HCT116 (cell line): ENCODE measurements around the gene MERTK. TPM values are rescaled to one million over a fixed set of nuclear protein-coding genes. Genes with fewer than 3 reads are reported as not detected.

Experiments used
- ATAC-seq: fragments of 200-7000 bp; cut with Tn5 transposase; 2 replicates; pipeline ENCODE4 v1.9.1; 2020; ENCODE audit warnings: mild to moderate bottlenecking, moderate library complexity
- BruUV-seq: library from RNA; stranded (reverse); fragments of 400-500 nt; replicated peaks from 2 replicates; lab custom pipeline; 2021; lab: Mats Ljungman, UMichigan
- CTCF ChIA-PET: fragments of 300-600 bp; sonication (Branson Sonifier 250); formaldehyde crosslinking; loops from one replicate; lab custom pipeline; 2021; ENCODE audit warnings: antibody characterized with exemption; lab: Charles Lee
- POLR2A ChIA-PET: fragments of 300-600, 350-600 bp; sonication (Branson Sonifier 250); formaldehyde crosslinking; loops from one replicate; lab custom pipeline; 2021; ENCODE audit warnings: antibody characterized with exemption; lab: Charles Lee
- RAD21 ChIA-PET, 2 experiments: fragments of 300-600 bp; sonication (Branson Sonifier 250); formaldehyde crosslinking; loops; one replicate each; lab custom pipeline; 2023; ENCODE audit warnings: low total read pairs in 2 of 2; ENCODE audit not compliant: uncharacterized antibody in 2 of 2, unreplicated experiment in 2 of 2, low non-redundant PET in 1 of 2; lab: Charles Lee
- DNase-seq: peaks from one replicate; pipeline ENCODE4 v3.0.0-alpha.2; 2010; ENCODE audit warnings: low read depth, low spot score
- H2AFZ ChIP-seq: fragments of 200-600 bp; shearing (Covaris generic), sonication (generic); 2 replicates; pipeline ENCODE4 v1.6.1; 2017; ENCODE audit warnings: low read depth, mixed run types, mixed read lengths, antibody characterized with exemption, low read length; ENCODE audit not compliant: poor library complexity, severe bottlenecking
- H3K27ac ChIP-seq: 2 replicates; pipeline ENCODE4 v1.5.1; 2012; ENCODE audit warnings: low read depth, low read length
- H3K27me3 ChIP-seq: fragments of 200-600 bp; sonication (generic); 2 replicates; pipeline ENCODE4 v1.6.1; 2016; ENCODE audit warnings: mixed run types, low read length, mixed read lengths; ENCODE audit not compliant: insufficient read depth
- H3K36me3 ChIP-seq, 2 experiments: fragments of 200-500 bp in 1 of 2; fragments of 200-600 bp in 1 of 2; sonication (Bioruptor generic) in 1 of 2; sonication (generic) in 1 of 2; 2 replicates each; pipeline versions ENCODE4 v1.5.1 to v1.6.1; 2014 to 2016; ENCODE audit warnings: low read length in 2 of 2, inconsistent platforms in 1 of 2, mixed read lengths in 1 of 2, mixed run types in 1 of 2; ENCODE audit not compliant: insufficient read depth in 2 of 2, control insufficient read depth in 1 of 2
- H3K4me1 ChIP-seq, 2 experiments: fragments of 200-600 bp in 1 of 2; sonication (generic) in 1 of 2; 2 replicates each; pipeline versions ENCODE4 v1.5.1 to v1.6.1; 2012 to 2017; ENCODE audit warnings: low read length in 2 of 2, inconsistent platforms in 1 of 2, mild to moderate bottlenecking in 1 of 2, mixed read lengths in 1 of 2, mixed run types in 1 of 2, moderate library complexity in 1 of 2; ENCODE audit not compliant: insufficient read depth in 2 of 2, control insufficient read depth in 1 of 2
- H3K4me2 ChIP-seq: fragments of 200-600 bp; sonication (generic); 2 replicates; pipeline ENCODE4 v1.6.1; 2017; ENCODE audit warnings: mixed run types, low read length, mixed read lengths
- H3K4me3 ChIP-seq, 2 experiments: fragments of 200-600 bp in 1 of 2; sonication (generic) in 1 of 2; replicated peaks in 1 of 2; 2 replicates each; pipeline ENCODE4 v1.5.1; 2011 to 2016; ENCODE audit warnings: low read length in 2 of 2, control low read depth in 1 of 2, low read depth in 1 of 2, mild to moderate bottlenecking in 1 of 2, mixed read lengths in 1 of 2, mixed run types in 1 of 2
- H3K79me2 ChIP-seq: fragments of 200-600 bp; sonication (generic); 2 replicates; pipeline ENCODE4 v1.6.1; 2017; ENCODE audit warnings: mild to moderate bottlenecking, mixed run types, low read length, moderate library complexity, mixed read lengths; ENCODE audit not compliant: insufficient read depth
- H3K9ac ChIP-seq: fragments of 200-600 bp; sonication (generic); 2 replicates; pipeline ENCODE4 v1.6.1; 2016; ENCODE audit warnings: low read length, mixed read lengths
- H3K9me2 ChIP-seq: fragments of 200-600 bp; sonication (generic), shearing (Covaris generic); 2 replicates; pipeline ENCODE4 v1.6.1; 2017; ENCODE audit warnings: mixed run types, mild to moderate bottlenecking, moderate library complexity; ENCODE audit not compliant: insufficient read depth
- H3K9me3 ChIP-seq, 2 experiments: fragments of 200-500 bp in 1 of 2; fragments of 200-600 bp in 1 of 2; sonication (Bioruptor generic) in 1 of 2; sonication (generic) in 1 of 2; 2 replicates each; pipeline ENCODE4 v1.6.1; 2014 to 2017; ENCODE audit warnings: low read length in 2 of 2, mixed read lengths in 2 of 2, inconsistent platforms in 1 of 2, low read depth in 1 of 2, mild to moderate bottlenecking in 1 of 2, mixed run types in 1 of 2, moderate library complexity in 1 of 2; ENCODE audit not compliant: control insufficient read depth in 1 of 2, insufficient read depth in 1 of 2
- H4K20me1 ChIP-seq: fragments of 200-600 bp; sonication (generic), shearing (Covaris generic); 2 replicates; pipeline ENCODE4 v1.6.1; 2017; ENCODE audit warnings: mixed run types, mild to moderate bottlenecking, moderate library complexity; ENCODE audit not compliant: insufficient read depth
- ATF3 ChIP-seq: IDR thresholded peaks from 2 replicates; pipeline ENCODE4 v1.6.1; 2012
- CEBPB ChIP-seq: IDR thresholded peaks from 2 replicates; pipeline ENCODE4 v1.6.1; 2012; ENCODE audit warnings: low read depth
- ELF1 ChIP-seq: IDR thresholded peaks from 2 replicates; pipeline ENCODE4 v1.6.1; 2012; ENCODE audit warnings: low read depth, borderline replicate concordance
- EZH2 ChIP-seq: fragments of 200-600 bp; sonication (generic); IDR thresholded peaks from 2 replicates; pipeline ENCODE4 v1.6.1; 2017; ENCODE audit warnings: antibody characterized with exemption, mixed run types
- EZH2phosphoT487 ChIP-seq: fragments of 200-600 bp; IDR thresholded peaks from 2 replicates; pipeline ENCODE4 v1.6.1; 2018; ENCODE audit warnings: antibody characterized with exemption, borderline replicate concordance
- FOSL1 ChIP-seq: IDR thresholded peaks from 2 replicates; pipeline ENCODE4 v1.6.1; 2012; ENCODE audit warnings: low read depth
- POLR2A ChIP-seq: IDR thresholded peaks from 2 replicates; pipeline ENCODE4 v1.7.0; 2011; ENCODE audit warnings: borderline replicate concordance; ENCODE audit not compliant: insufficient read depth, insufficient read length; ENCODE audit errors: extremely low read depth
- POLR2AphosphoS5 ChIP-seq: IDR thresholded peaks from 2 replicates; pipeline ENCODE4 v1.6.1; 2011; ENCODE audit warnings: mild to moderate bottlenecking, low read depth, low read length, moderate library complexity
- RAD21 ChIP-seq: IDR thresholded peaks from 2 replicates; pipeline ENCODE4 v1.6.1; 2012; ENCODE audit warnings: low read depth, mild to moderate bottlenecking
- SP1 ChIP-seq: IDR thresholded peaks from 2 replicates; pipeline ENCODE4 v1.6.1; 2012; ENCODE audit warnings: low read depth
- SRF ChIP-seq: IDR thresholded peaks from 2 replicates; pipeline ENCODE4 v1.6.1; 2012; ENCODE audit warnings: low read depth
- TCF7L2 ChIP-seq: IDR thresholded peaks from 2 replicates; pipeline ENCODE4 v1.7.0; 2011; ENCODE audit warnings: borderline replicate concordance, inconsistent platforms; ENCODE audit not compliant: insufficient read depth, insufficient read length; ENCODE audit errors: extremely low read depth
- YY1 ChIP-seq: IDR thresholded peaks from 2 replicates; pipeline ENCODE4 v1.6.1; 2011; ENCODE audit warnings: low read length, low read depth, moderate library complexity, mild to moderate bottlenecking; ENCODE audit not compliant: insufficient replicate concordance; ENCODE audit errors: extremely low read depth
- ZNF274 ChIP-seq: fragments of 200-500 bp; sonication (Bioruptor generic); IDR thresholded peaks from 2 replicates; pipeline ENCODE4 v1.6.1; 2014; ENCODE audit warnings: mild to moderate bottlenecking, low read depth, low read length, inconsistent platforms
- intact Hi-C: fragments of 100-400 bp; cut with micrococcal nuclease; formaldehyde crosslinking; loops from 2 replicates; pipeline ENCODE4 v1.10.0; 2022
- total RNA-seq: library from RNA; stranded (reverse); gene quantifications from one replicate; pipeline ENCODE4 v1.2.1, GENCODE V29; 2021; ENCODE audit not compliant: unreplicated experiment
- TF ChIP-seq, protein P1 (sequence below): IDR thresholded peaks from 2 replicates; pipeline ENCODE4 v1.6.1; 2011; ENCODE audit warnings: mild to moderate bottlenecking, low read length, moderate library complexity; ENCODE audit not compliant: insufficient replicate concordance; ENCODE audit errors: extremely low read depth
- TF ChIP-seq, protein P2 (sequence below), 3 experiments: fragments of 200-600 bp in 1 of 3; sonication (generic) in 1 of 3; IDR thresholded peaks in 2 of 3; conservative IDR thresholded peaks in 1 of 3; 2 replicates each; pipeline ENCODE4 v1.5.1; 2012 to 2017; ENCODE audit warnings: low read depth in 2 of 3, low read length in 2 of 3, antibody characterized with exemption in 1 of 3, borderline replicate concordance in 1 of 3, control low read depth in 1 of 3, mild to moderate bottlenecking in 1 of 3, mixed read lengths in 1 of 3, mixed run types in 1 of 3, moderate library complexity in 1 of 3; ENCODE audit not compliant: insufficient read depth in 1 of 3

The MERTK gene
- total RNA-seq, 1 experiment from 2014 or later: 5.7 TPM

- H3K27me3 ChIP-seq: no peaks in the 10 kb centered on the region
- ChIA-PET CTCF (no interaction called here), RAD21 (no interaction called here), POLR2A (no interaction called here)
- ATAC-seq (no peak), DNase-seq (no peak)
- H3K4me2 ChIP-seq: 0 out of 2 replicates have a peak overlapping the region, but pooled peaks have one; percentile 5
- no peak overlapping the region for H3K9ac ChIP-seq
- intact Hi-C loops: no loop called here
- H3K36me3 ChIP-seq: no peaks in the 10 kb centered on the region
- TF ChIP-seq EZH2 (no peak), POLR2AphosphoS5 (no peak), EZH2phosphoT487 (no peak), ELF1 (no peak), ZNF274 (no peak), TCF7L2 (no peak), FOSL1 (no peak), YY1 (no peak), CEBPB (no peak), POLR2A (no peak), SP1 (no peak), ATF3 (no peak), RAD21 (no peak), SRF (no peak)
- TF ChIP-seq, protein P1, sequence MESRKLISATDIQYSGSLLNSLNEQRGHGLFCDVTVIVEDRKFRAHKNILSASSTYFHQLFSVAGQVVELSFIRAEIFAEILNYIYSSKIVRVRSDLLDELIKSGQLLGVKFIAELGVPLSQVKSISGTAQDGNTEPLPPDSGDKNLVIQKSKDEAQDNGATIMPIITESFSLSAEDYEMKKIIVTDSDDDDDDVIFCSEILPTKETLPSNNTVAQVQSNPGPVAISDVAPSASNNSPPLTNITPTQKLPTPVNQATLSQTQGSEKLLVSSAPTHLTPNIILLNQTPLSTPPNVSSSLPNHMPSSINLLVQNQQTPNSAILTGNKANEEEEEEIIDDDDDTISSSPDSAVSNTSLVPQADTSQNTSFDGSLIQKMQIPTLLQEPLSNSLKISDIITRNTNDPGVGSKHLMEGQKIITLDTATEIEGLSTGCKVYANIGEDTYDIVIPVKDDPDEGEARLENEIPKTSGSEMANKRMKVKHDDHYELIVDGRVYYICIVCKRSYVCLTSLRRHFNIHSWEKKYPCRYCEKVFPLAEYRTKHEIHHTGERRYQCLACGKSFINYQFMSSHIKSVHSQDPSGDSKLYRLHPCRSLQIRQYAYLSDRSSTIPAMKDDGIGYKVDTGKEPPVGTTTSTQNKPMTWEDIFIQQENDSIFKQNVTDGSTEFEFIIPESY: no peak
- TF ChIP-seq, protein P2, sequence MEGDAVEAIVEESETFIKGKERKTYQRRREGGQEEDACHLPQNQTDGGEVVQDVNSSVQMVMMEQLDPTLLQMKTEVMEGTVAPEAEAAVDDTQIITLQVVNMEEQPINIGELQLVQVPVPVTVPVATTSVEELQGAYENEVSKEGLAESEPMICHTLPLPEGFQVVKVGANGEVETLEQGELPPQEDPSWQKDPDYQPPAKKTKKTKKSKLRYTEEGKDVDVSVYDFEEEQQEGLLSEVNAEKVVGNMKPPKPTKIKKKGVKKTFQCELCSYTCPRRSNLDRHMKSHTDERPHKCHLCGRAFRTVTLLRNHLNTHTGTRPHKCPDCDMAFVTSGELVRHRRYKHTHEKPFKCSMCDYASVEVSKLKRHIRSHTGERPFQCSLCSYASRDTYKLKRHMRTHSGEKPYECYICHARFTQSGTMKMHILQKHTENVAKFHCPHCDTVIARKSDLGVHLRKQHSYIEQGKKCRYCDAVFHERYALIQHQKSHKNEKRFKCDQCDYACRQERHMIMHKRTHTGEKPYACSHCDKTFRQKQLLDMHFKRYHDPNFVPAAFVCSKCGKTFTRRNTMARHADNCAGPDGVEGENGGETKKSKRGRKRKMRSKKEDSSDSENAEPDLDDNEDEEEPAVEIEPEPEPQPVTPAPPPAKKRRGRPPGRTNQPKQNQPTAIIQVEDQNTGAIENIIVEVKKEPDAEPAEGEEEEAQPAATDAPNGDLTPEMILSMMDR (IDR thresholded peaks at IDR 0.05 in 2 of 3, conservative IDR thresholded peaks at IDR 0.05 in 1 of 3; ENCODE audit: borderline replicate concordance in 1 of 3, insufficient read depth in 1 of 3, low read depth in 2 of 3, low read length in 2 of 3): no peak
- no peaks in the 10 kb centered on the region for H3K9me3 ChIP-seq
- H4K20me1 ChIP-seq: no peaks in the 10 kb centered on the region
- H3K4me1 ChIP-seq: peaks cover 8 to 16% of the 10 kb centered on the region in 2 experiments; a peak in 3 of 4 replicates
- H2AFZ ChIP-seq: no peak overlapping the region
- no TSS peak for BruUV-seq
- no peaks in the 10 kb centered on the region for H3K79me2 ChIP-seq
- no peaks in the 10 kb centered on the region for H3K9me2 ChIP-seq
- no peak overlapping the region for H3K4me3 ChIP-seq
- no peak overlapping the region for H3K27ac ChIP-seq
Observed at GRCh38 chr2:111924617-111925107, 26.3 kb downstream of the MERTK start.
